ENCODE data around the gene ZNF3. TPM values are rescaled to one million over a fixed set of nuclear protein-coding genes. Genes with fewer than 3 reads are reported as not detected.
A peak's percentile ranks its signal among the peaks of the same experiment; 100 is the strongest.

Gene ZNF3
- total and polyA plus RNA-seq, 9 of the 15 experiments (the other 6 are each of a cell fraction or from before 2014, with no cell fraction given), result 30.0 to 64.9 (median 51.5) TPM

- TF ChIP-seq ZNF77 (CRISPR knock-in tag; IDR thresholded peaks at IDR 0.05) (no peak), KDM5B (IDR thresholded peaks at IDR 0.05; ENCODE audit: insufficient replicate concordance, low read depth, low read length) (no peak), ELF2 (CRISPR knock-in tag; IDR thresholded peaks at IDR 0.05) (no peak), ZNF143 (CRISPR knock-in tag; IDR thresholded peaks at IDR 0.05) (0 out of 2 replicates have a peak, but pooled peaks have one; percentile 25), ZBTB33 (CRISPR knock-in tag; IDR thresholded peaks at IDR 0.05) (peak; percentile 33; the same call in 1 of the 2 replicates), KLF6 (CRISPR knock-in tag; IDR thresholded peaks at IDR 0.05; ENCODE audit: borderline replicate concordance) (no peak), MCM5 (IDR thresholded peaks at IDR 0.05; ENCODE audit: low read depth) (no peak), PREB (CRISPR knock-in tag; IDR thresholded peaks at IDR 0.05) (0 out of 2 replicates have a peak, but pooled peaks have one; percentile 52), ZC3H8 (IDR thresholded peaks at IDR 0.05) (no peak), SP1 (CRISPR knock-in tag; IDR thresholded peaks at IDR 0.05) (peak; percentile 23; the same call in 1 of the 2 replicates), SRSF7 (optimal IDR thresholded peaks at IDR 0.05; ENCODE audit: low read depth, low read length) (peak; percentile 19), THAP12 (CRISPR knock-in tag; IDR thresholded peaks at IDR 0.05) (0 out of 2 replicates have a peak, but pooled peaks have one; percentile 6), HMGN3 (IDR thresholded peaks at IDR 0.05; ENCODE audit: borderline replicate concordance, extremely low read depth, insufficient read length, low read depth, low read length) (peak; percentile 12), TARDBP (IDR thresholded peaks at IDR 0.05) (no peak), ZNF384 (IDR thresholded peaks at IDR 0.05; ENCODE audit: low read depth, low read length) (no peak)
- TF ChIP-seq, protein P1, sequence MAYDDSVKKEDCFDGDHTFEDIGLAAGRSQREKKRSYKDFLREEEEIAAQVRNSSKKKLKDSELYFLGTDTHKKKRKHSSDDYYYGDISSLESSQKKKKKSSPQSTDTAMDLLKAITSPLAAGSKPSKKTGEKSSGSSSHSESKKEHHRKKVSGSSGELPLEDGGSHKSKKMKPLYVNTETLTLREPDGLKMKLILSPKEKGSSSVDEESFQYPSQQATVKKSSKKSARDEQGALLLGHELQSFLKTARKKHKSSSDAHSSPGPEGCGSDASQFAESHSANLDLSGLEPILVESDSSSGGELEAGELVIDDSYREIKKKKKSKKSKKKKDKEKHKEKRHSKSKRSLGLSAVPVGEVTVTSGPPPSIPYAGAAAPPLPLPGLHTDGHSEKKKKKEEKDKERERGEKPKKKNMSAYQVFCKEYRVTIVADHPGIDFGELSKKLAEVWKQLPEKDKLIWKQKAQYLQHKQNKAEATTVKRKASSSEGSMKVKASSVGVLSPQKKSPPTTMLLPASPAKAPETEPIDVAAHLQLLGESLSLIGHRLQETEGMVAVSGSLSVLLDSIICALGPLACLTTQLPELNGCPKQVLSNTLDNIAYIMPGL (CRISPR knock-in tag; IDR thresholded peaks at IDR 0.05), result 0 out of 2 replicates have a peak, but pooled peaks have one; percentile 0
Observed at GRCh38 chr7:100127866-100128636, 46.5 kb upstream of the ZNF3 start (continued).
